Measurements from ENCODE around the gene GGT5.

GRCh38 chr22:24217384-24217783, 27.5 kb downstream of the GGT5 start:
- TF ChIP-seq CTCF (IDR thresholded peaks at IDR 0.05): no peak
- TF ChIP-seq POLR2A (IDR thresholded peaks at IDR 0.05): no peak
- no peak for TF ChIP-seq EP300 (IDR thresholded peaks at IDR 0.05)

All from tibial nerve (tissue), 4 donors.